GM19468 (cell line): Measurements from ENCODE around the gene FGFR1OP2.
"Not testable (repeated sequence)": the region's sequence is repeated elsewhere in the genome, so short reads cannot be mapped to it uniquely, and the experiment has no call there.

ENCODE experiments used
- ATAC-seq: cut with Tn5 transposase; IDR thresholded peaks from one replicate; pipeline ENCODE4 v1.9.1; 2021; ENCODE audit warnings: mild to moderate bottlenecking, moderate library complexity, moderate number of reproducible peaks; ENCODE audit not compliant: unreplicated experiment; ENCODE audit errors: extremely low read depth

FGFR1OP2 gene

DNA sequence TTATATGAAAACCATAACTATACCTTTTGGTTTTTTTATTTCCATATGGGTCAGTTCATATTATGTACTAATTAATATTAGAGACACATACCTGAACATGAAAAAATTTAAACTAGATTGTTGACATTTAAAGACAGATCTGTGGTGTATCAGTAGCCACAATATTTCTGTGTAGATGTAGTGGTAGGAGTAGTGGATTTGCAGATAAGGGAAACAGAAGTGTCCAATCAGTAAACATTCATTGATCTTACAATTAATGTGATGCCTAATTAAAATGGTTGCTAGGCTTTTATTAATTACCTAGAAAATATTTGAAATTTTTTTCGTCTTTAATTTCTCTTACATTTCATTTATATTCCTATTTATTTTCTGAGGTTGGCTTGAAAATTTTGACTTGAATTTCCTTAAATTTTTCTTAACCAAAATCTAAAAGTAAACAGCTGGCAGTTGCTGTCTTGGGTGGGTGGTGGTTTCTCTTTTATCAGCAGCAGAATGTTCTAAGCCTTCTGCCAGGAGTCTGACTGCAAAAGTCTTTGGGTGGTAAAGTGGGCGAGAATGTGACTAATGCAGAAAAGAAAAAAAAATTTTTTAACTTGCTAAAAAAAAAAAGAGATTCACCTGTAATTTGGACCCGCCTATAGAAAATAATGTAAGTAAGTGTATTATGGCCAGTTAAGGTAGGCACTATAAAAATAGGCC, 2.4 kb downstream of the FGFR1OP2 start:
- no peak for ATAC-seq

DNA sequence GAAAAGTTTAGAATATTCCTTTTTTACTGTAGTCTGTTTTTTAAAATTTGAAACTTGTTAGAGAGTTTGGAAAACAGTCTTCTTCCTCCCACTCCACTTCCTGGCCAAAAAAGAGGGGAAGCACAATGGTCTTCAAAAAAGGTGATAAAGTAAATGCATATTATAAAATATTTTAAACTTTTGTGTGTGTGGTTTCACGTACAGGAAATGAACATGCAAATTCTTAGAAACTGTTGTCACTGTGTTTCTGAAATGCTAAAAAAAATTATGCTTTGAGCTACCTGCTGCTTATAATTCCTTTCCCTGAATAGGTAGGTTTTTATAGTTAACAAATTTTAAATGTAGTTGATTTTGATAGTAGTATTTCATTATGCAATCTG, 2.9 kb downstream of the FGFR1OP2 start:
- ATAC-seq: no peak

DNA sequence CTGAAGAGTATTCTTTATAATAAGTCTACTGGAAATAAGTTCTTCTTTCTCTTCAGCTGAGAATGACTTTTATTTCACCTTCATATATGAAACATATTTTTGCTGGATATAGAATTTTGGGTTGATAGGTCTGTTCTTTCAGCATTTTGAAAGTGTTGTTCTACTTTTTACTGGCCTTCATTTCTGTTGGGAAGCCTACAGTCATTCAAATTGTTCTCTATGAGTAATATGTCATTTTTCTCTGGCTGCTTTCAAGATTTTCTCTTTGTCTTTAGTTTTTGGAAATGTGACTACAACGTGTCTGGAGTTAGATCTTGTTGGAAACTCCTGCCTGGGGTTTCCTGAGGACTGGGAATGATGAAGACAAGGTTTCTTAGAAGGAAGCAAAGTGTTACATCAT, 10.0 kb downstream of the FGFR1OP2 start:
- ATAC-seq: no peak

DNA sequence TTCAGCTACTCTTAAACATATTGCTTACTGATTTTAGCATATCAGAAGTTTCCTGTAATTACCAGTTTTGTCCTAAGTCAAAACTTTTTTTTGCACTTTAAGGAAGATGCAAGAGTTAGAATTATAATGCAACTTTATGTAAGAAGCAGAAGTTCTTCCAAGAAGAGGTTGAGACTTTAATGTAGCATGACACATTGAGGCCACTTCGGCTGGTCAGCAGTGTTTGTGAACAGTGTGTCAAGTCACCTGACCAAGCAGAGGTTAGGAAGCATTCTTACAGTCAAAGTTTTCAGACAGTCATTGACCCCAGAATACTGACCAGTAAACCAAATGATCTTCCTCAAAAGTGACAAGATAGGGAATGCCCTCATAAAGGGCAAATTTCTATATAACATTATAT, 15.2 kb downstream of the FGFR1OP2 start:
- no peak for ATAC-seq

DNA sequence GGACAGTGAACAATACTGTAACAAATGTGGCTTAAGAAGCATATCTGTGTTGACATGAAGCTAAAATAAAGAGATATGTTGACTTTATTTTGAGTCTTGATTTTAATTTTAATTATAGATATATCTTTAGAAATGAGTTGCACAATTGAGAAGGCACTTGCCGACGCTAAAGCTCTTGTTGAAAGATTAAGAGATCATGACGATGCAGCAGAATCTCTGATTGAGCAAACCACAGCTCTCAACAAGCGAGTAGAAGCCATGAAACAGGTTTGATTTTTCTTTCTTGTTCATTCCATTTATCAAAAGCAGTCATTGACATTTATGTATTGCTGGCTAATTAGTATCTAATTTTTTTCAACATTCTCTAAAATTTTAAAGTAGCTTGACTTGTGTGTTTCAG, 15.8 kb downstream of the FGFR1OP2 start:
- no peak for ATAC-seq

DNA sequence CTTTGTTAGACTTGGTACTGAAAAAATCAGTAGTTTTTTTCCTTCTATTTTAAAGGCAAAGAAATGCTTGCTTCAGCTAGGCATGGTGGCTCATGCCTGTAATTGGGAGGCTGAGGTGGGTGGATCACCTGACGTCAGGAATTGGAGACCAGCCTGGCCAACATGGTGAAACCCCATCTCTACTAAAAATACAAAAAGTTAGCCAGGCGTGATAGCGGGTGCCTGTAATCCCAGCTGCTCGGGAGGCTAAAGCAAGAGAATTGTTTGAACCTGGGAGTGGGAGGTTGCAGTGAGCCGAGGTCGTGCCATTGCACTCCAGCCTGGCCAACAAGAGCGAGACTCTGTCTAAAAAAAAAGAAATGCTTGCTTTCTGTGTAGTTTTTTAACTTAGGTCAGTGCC, 23.1 kb downstream of the FGFR1OP2 start:
- ATAC-seq: not testable (repeated sequence)

DNA sequence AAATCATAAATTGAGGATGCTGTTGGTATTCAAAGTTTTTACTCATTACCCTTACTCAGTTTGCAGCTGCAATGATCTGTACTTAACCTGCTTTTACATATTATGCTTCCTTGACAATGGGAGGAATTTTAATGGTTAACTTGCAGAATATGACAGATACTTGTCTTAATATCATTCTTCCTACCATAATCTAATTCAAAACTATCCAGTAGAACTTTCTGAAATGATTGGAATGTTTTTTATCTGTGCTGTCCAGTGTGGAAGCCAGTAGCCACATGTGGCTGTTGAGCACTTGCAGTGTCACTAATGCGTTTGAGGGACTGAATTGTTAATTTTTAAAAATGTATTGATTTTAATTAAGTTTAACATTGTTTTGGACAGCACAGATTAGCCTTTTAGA, 23.5 kb downstream of the FGFR1OP2 start:
- no peak for ATAC-seq

DNA sequence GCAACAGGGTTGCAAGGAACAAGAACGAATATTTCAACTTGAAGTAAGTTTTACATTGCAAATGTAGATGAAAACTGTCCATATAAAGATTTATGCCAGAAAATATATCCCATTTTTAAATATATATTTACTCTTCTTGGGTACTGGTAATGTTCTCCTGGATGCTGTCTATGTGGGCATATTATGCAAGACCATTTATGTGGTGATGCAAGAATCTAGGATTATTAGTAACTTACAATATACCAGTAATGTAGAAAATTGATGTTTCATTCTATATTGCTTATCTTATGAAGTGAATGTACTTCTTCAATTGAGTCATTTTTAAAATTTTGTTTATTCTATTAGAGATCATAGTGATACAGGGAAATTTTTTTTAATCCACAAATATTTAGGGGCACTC, 25.1 kb downstream of the FGFR1OP2 start:
- no peak for ATAC-seq

DNA sequence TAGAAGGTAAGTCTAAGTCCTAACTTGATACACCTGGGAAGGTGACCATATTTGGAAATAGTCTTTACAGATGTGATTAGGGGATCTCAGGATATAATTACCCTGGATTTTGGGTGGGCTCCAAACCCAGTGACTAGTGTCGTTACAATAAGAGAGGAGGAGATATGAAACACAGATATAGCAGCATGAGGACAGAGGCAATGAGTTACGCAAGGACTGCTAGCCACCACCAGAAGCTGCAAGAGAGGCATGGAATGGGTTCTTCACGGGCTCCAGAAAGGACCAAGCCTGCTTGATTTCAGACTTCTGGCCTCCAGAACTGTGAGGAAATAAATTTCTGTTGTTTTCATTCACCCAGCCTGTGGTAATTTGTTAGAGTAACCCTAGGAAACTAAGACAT, 28.6 kb downstream of the FGFR1OP2 start:
- no peak for ATAC-seq

DNA sequence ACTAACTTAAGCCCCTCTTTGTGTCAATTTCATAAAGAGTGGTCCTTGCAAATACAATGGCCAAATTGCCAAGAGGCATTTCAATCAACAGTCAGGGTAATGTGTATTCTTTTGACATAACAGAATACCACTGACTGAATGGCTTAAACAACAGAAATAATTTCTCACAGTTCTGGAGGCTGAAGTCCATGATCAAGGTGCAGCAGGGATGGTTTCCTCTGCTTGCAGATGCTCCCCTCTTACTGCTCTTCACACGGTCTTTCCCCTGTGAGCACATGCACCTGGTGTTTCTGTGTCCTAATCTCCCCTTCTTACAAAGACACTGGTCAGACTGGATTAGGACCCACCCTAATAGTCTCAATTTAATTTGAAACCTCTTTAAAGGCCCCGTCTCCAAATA, 31.9 kb downstream of the FGFR1OP2 start:
- ATAC-seq: no peak

- no peak for ATAC-seq
These were observed 33.7 kb downstream of the FGFR1OP2 start for GRCh38 chr12:26971963-26972362.

GRCh38 chr12:26976687-26977086, 38.4 kb downstream of the FGFR1OP2 start:
- ATAC-seq: no peak

- ATAC-seq: no peak
These were observed 40.5 kb downstream of the FGFR1OP2 start for GRCh38 chr12:26978801-26979200.

DNA sequence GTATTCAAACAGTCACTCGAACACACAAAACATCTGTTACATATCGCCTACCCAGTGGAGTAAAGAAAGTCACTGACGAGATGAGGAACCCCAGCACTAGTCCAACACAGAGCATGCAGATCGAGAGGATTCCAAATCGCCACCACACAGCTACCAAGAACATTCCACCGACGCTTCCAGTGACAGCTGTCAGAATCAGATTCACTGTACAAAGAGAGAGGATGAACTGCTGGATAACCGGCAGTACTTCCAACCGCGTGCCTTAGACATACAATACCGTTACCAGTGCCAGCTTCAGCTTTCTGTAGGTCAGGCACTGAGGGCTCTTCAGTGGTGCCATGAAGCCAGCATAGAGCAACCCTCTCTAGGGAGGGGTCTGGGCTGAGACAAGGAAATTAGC, 41.5 kb downstream of the FGFR1OP2 start:
- no peak for ATAC-seq

- no peak for ATAC-seq
These were observed 44.6 kb downstream of the FGFR1OP2 start for GRCh38 chr12:26982866-26983265.

DNA sequence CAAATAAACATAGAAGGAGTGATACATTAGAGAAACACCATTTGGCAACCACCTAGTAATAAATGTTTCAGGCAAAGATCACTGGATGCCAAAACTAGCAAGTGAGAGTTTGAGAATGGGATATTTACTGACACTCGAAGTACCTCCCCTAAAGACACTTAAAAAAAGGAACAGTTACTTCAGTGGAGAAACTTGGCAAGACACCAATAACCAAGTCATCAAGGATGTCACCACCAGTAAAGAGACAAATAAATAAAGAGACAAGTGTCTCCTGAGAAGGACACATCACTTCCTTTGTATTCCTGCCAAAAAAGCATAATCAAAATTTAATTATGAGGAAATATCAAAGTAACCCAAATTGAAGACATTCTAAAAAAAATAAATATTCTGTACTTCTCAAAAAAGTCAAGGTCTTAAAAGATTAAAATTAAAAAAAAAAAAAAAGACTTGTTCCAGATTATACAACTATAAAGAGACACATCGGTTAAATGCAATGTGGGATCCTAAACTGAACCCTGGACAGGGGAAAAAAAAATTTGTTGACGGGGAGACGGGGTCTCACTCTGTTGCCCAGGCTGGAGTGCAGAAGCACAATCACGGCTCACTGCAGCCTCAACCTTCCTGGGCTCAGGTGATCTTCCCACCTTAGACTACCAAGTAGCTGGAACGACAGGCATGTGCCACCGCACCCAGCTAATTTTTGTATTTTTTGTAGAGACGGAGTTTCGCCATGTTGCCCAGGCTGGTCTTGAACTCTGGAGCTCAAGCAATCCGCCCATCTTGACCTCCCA, 49.6 kb downstream of the FGFR1OP2 start:
- no peak for ATAC-seq

DNA sequence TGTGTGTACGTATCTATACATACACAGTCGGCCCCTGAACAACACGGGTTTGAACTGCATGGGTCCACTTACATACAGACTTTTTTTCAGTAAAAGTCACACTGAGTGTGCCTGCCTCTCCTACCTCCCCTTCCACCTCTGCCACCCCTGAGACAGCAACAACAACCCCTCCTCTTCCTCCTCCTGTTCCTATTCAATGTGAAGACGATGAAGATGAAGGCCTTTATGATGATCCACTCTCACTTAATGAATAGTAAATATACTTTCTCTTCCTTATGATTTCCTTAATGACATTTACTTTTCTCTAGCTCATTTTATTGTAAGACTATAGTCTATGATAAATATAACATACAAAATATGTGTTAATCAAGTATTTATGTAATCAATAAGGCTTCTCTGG, 50.4 kb downstream of the FGFR1OP2 start:
- no peak for ATAC-seq

DNA sequence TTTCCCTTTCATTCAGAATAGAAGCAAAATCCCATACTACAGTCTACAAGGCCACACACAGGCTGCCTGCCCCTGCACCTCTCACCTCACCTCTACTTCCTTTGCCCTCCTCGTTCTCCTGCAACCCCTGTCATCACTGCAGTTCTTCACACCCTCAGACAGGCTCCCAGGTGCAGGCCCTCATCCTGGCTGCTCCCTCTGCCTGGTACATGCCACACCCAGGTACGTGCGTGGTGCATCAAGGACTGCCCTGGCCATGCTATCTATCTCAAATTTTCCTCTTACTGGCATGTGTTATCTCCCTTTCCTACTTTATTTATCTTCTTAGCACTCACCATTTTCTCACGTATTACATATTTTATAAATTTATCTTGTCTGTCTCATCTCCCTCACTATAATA, 51.6 kb downstream of the FGFR1OP2 start:
- ATAC-seq: no peak

DNA sequence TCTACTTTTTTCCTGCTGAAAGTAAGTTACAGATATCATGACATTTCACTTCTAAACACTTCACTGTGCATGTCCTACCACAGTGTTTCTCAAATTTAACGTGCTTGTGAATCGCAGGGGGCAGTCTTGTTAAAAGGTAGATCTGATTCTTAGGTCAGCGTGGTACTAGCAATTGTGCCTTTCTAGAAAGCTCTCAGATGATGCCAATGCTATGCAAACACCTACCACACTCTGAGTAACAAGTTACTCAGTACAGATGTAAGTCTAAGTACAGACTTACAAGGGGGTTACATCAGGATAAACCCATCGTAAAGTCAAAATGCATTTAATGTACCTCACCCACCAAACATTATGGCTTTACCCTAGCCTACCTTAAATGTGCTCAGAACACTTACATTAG, 53.6 kb downstream of the FGFR1OP2 start:
- ATAC-seq: no peak

- no peak for ATAC-seq
These were observed 55.8 kb downstream of the FGFR1OP2 start for GRCh38 chr12:26994109-26994508.

- ATAC-seq: no peak
These were observed 57.4 kb downstream of the FGFR1OP2 start for GRCh38 chr12:26995706-26996105.

- ATAC-seq: no peak
These were observed 58.7 kb downstream of the FGFR1OP2 start for GRCh38 chr12:26997003-26997402.
